HepG2 (cell line): ENCODE data around the gene SNED1. TPM values are rescaled to one million over a fixed set of nuclear protein-coding genes. Genes with fewer than 3 reads are reported as not detected.

Experiments used
- ATAC-seq: fragments of 200-7000 bp; cut with Tn5 transposase; 3 replicates; pipeline ENCODE4 v1.9.1; 2020; ENCODE audit warnings: mild to moderate bottlenecking, moderate library complexity
- BruUV-seq: library from RNA; stranded (reverse); fragments of 400-500 nt; replicated peaks from 2 replicates; lab custom pipeline; 2021; lab: Mats Ljungman, UMichigan
- CTCF ChIA-PET: fragments of 300-600 bp; formaldehyde crosslinking; extraction: SDS; loops from one replicate; lab custom pipeline; 2021; ENCODE audit warnings: low total read pairs, inconsistent platforms, low intra/inter-chr PET ratio; lab: Yijun Ruan, JAX
- POLR2A ChIA-PET: fragments of 350-600 bp; sonication (Branson Sonifier 250); formaldehyde crosslinking; loops from one replicate; lab custom pipeline; 2020; ENCODE audit warnings: antibody characterized with exemption, inconsistent platforms; lab: Yijun Ruan, JAX
- DNase-seq: peaks from one replicate; pipeline ENCODE4 v3.0.0-alpha.2; 2015; ENCODE audit warnings: low spot score
- FAIRE-seq: peaks from 3 replicates; lab custom pipeline; 2011; peaks lifted over from hg19 to GRCh38; lab: Jason Lieb, UNC
- H2AFZ ChIP-seq: one replicate; pipeline ENCODE4 v1.6.1; 2011; ENCODE audit warnings: low read length, inconsistent platforms
- H3K27ac ChIP-seq: fragments of 300-600 bp; 3 replicates; pipeline ENCODE4 v1.8.0; 2011; ENCODE audit warnings: mixed run types, mild to moderate bottlenecking, mixed read lengths, low read length, inconsistent platforms; ENCODE audit not compliant: insufficient read depth; ENCODE audit errors: extremely low read length
- H3K27me3 ChIP-seq, 2 experiments: fragments of 200-600 bp in 1 of 2; 2 replicates in 1 of 2; 3 replicates in 1 of 2; pipeline versions ENCODE4 v1.6.0 to v1.8.0; 2011; ENCODE audit warnings: low read length in 2 of 2, mild to moderate bottlenecking in 2 of 2, moderate library complexity in 2 of 2, inconsistent platforms in 1 of 2; ENCODE audit not compliant: insufficient read depth in 2 of 2, control insufficient read depth in 1 of 2
- H3K36me3 ChIP-seq, 2 experiments: fragments of 200-600 bp in 1 of 2; replicated peaks in 1 of 2; 2 replicates in 1 of 2; 3 replicates in 1 of 2; pipeline versions ENCODE4 v1.5.1 to v1.8.0; 2011; ENCODE audit warnings: low read length in 2 of 2, inconsistent platforms in 1 of 2; ENCODE audit not compliant: insufficient read depth in 2 of 2, control insufficient read depth in 1 of 2
- H3K4me1 ChIP-seq: 2 replicates; pipeline ENCODE4 v1.5.1; 2012; ENCODE audit warnings: low read length, inconsistent platforms; ENCODE audit not compliant: insufficient read depth
- H3K4me2 ChIP-seq: 2 replicates; pipeline ENCODE4 v1.6.0; 2011; ENCODE audit warnings: low read depth, low read length, inconsistent platforms
- H3K4me3 ChIP-seq, 3 experiments: fragments of 200-600 bp in 1 of 3; sonication (generic), shearing (Covaris generic) in 1 of 3; replicated peaks in 1 of 3; 2 replicates each; pipeline ENCODE4 v1.5.1; 2011 to 2016; ENCODE audit warnings: low read length in 3 of 3, inconsistent platforms in 2 of 3, low read depth in 2 of 3, mild to moderate bottlenecking in 2 of 3, control low read depth in 1 of 3, mixed read lengths in 1 of 3; ENCODE audit not compliant: insufficient read depth in 1 of 3
- H3K79me2 ChIP-seq: one replicate; pipeline ENCODE4 v1.6.1; 2011; ENCODE audit warnings: low read length, inconsistent platforms; ENCODE audit not compliant: insufficient read depth
- H3K9ac ChIP-seq: 2 replicates; pipeline ENCODE4 v1.6.0; 2011; ENCODE audit warnings: mild to moderate bottlenecking, low read depth, low read length, inconsistent platforms; ENCODE audit not compliant: insufficient read depth
- H3K9me3 ChIP-seq: 2 replicates; pipeline ENCODE4 v1.5.1; 2012; ENCODE audit warnings: mild to moderate bottlenecking, low read length
- H4K20me1 ChIP-seq: 2 replicates; pipeline ENCODE4 v1.6.0; 2011; ENCODE audit warnings: inconsistent platforms, mild to moderate bottlenecking, low read length, moderate library complexity; ENCODE audit not compliant: insufficient read depth
- ARNT2 ChIP-seq: sonication (generic); formaldehyde crosslinking; IDR thresholded peaks from 2 replicates; pipeline ENCODE4 v1.8.0; 2022; ENCODE audit warnings: mild to moderate bottlenecking, low read depth, missing genetic modification reagents, moderate library complexity
- HDAC6 ChIP-seq: fragments of 200-600 bp; sonication (generic); IDR thresholded peaks from 2 replicates; pipeline ENCODE4 v1.7.0; 2017; ENCODE audit warnings: mild to moderate bottlenecking, antibody characterized with exemption, low read length, low read depth
- NCOA1 ChIP-seq: sonication (generic); formaldehyde crosslinking; IDR thresholded peaks from 2 replicates; pipeline ENCODE4 v1.9.0; 2021; ENCODE audit warnings: missing genetic modification reagents
- SMYD3 ChIP-seq: sonication (generic); formaldehyde crosslinking; IDR thresholded peaks from 2 replicates; pipeline ENCODE4 v1.8.1; 2023; ENCODE audit warnings: mild to moderate bottlenecking, missing genetic modification reagents
- TFDP1 ChIP-seq: IDR thresholded peaks from 2 replicates; pipeline ENCODE4 v1.6.1; 2016; ENCODE audit warnings: missing compliant biosample characterization, missing genetic modification reagents, borderline replicate concordance
- ZBTB33 ChIP-seq: sonication (generic); formaldehyde crosslinking; IDR thresholded peaks from 2 replicates; pipeline ENCODE4 v1.4.0; 2020; ENCODE audit warnings: missing genetic modification reagents
- ZBTB38 ChIP-seq: sonication (generic); formaldehyde crosslinking; IDR thresholded peaks from 2 replicates; pipeline ENCODE4 v1.5.1; 2020; ENCODE audit warnings: mild to moderate bottlenecking, missing genetic modification reagents
- ZBTB44 ChIP-seq: sonication (generic); formaldehyde crosslinking; IDR thresholded peaks from 2 replicates; pipeline ENCODE4 v1.4.0; 2020; ENCODE audit warnings: missing genetic modification reagents
- ZNF18 ChIP-seq: sonication (generic); formaldehyde crosslinking; IDR thresholded peaks from 2 replicates; pipeline ENCODE4 v1.8.0; 2022; ENCODE audit warnings: mild to moderate bottlenecking, missing genetic modification reagents; ENCODE audit not compliant: insufficient replicate concordance
- ZSCAN20 ChIP-seq: sonication (generic); formaldehyde crosslinking; IDR thresholded peaks from 2 replicates; pipeline ENCODE4 v1.4.0; 2020; ENCODE audit warnings: missing genetic modification reagents, mild to moderate bottlenecking, borderline replicate concordance
- WGBS: methylation state at CpG from one replicate; pipeline ENCODE4 v1.1.6; 2017; ENCODE audit warnings: low lambda C conversion rate; 5-methylcytosine and 5-hydroxymethylcytosine counted together
- in situ Hi-C: cut with HindIII; loops from 2 replicates; pipeline ENCODE4 v1.10.0; 2017; ENCODE audit warnings: low pct_unique_long_range_greater_than_20kb; ENCODE audit not compliant: extremely low pct_ligation_motif_present
- intact Hi-C: fragments of 100-400 bp; cut with micrococcal nuclease; formaldehyde crosslinking; loops from one replicate; pipeline ENCODE4 v1.10.0; 2022; ENCODE audit not compliant: unreplicated experiment
- polyA plus RNA-seq, 8 experiments: library from polyadenylated mRNA; depleted of rRNA in 3 of 8; stranded (reverse) in 7 of 8; unstranded in 1 of 8; fragments of >200 nt; fragmentation: Illumina TruSeq in 4 of 8; extraction: Trizol in 4 of 8; gene quantifications; 2 replicates each; pipeline versions ENCODE4 v1.2.1 to v1.2.3, GENCODE V29; 2011 to 2016; ENCODE audit warnings: low read depth in 4 of 8, missing spikeins in 1 of 8, mixed read lengths in 1 of 8; ENCODE audit not compliant: insufficient read depth in 1 of 8
- total RNA-seq, 5 experiments: library from RNA; depleted of rRNA; stranded (reverse); fragments of >200 nt; fragmentation: Illumina TruSeq; extraction: Trizol; gene quantifications; 2 replicates each; pipeline ENCODE4 v1.2.3, GENCODE V29; 2016; ENCODE audit warnings: low read depth in 1 of 5
- TF ChIP-seq, protein P1 (sequence below): sonication (generic); IDR thresholded peaks from 2 replicates; pipeline ENCODE4 v1.6.1; 2016; ENCODE audit warnings: low read depth, borderline replicate concordance
- TF ChIP-seq, protein P2 (sequence below): sonication (generic); formaldehyde crosslinking; IDR thresholded peaks from 2 replicates; pipeline ENCODE4 v1.4.0; 2020; ENCODE audit warnings: missing genetic modification reagents

The SNED1 gene
- total and polyA plus RNA-seq, 2 of the 13 experiments (the other 11 are each of a cell fraction or from before 2014, with no cell fraction given), result 0.15 to 0.65 TPM

GRCh38 chr2:241092677-241093076, 94.3 kb downstream of the SNED1 start:
- in situ Hi-C loops (loop anchor here (5.0 kb wide), 1 partner anchor 125 kb away; no protein-coding TSS in a partner anchor), intact Hi-C loops (loop anchor here (1.0 to 5.0 kb wide), 2 partner anchors 57 to 130 kb away; partner anchors contain the start of gene PASK)
- H3K79me2 ChIP-seq, result peaks cover 7% of the 10 kb centered on the region
- peaks cover 25 to 67% of the 10 kb centered on the region in 2 experiments for H3K36me3 ChIP-seq
- WGBS, result 83% methylated on average over 8 of the region's 8 CpGs
- POLR2A ChIA-PET, result interaction anchor here (1.1 to 2.8 kb wide), 8 partner anchors 10 to 340 kb away, joined by 3 to 37 read pairs (median 5); partner anchors contain the start of genes MTERF4, PASK and PPP1R7
- H3K4me1 ChIP-seq, result peaks cover 51% of the 10 kb centered on the region
- H3K27me3 ChIP-seq, result no peaks in the 10 kb centered on the region
- peaks cover 13% of the 10 kb centered on the region; the same call in 1 of the 2 replicates for H4K20me1 ChIP-seq
- CTCF ChIA-PET, result no interaction called here
- peak overlapping the region; percentile 83 for H3K27ac ChIP-seq
- H3K9me3 ChIP-seq, result no peaks in the 10 kb centered on the region
- H3K9ac ChIP-seq, result peak overlapping the region; percentile 53
- no TSS peak for BruUV-seq
- peak overlapping the region; percentile 90 for H3K4me2 ChIP-seq
- DNase-seq (no peak), FAIRE-seq (no peak), ATAC-seq (peak; percentile 27)
- H3K4me3 ChIP-seq, result peak overlapping the region in 2 of 3 experiments; percentile 12 to 57; a peak in 3 of 6 replicates
- no peak overlapping the region for H2AFZ ChIP-seq
- TF ChIP-seq HDAC6 (no peak), ARNT2 (CRISPR knock-in tag) (no peak), TFDP1 (CRISPR knock-in tag) (0 out of 2 replicates have a peak, but pooled peaks have one; percentile 3), ZBTB44 (CRISPR knock-in tag) (no peak), ZBTB33 (peak; percentile 90), SMYD3 (CRISPR knock-in tag) (no peak), ZBTB38 (CRISPR knock-in tag) (peak; percentile 82; the same call in 1 of the 2 replicates), ZSCAN20 (CRISPR knock-in tag) (no peak), NCOA1 (CRISPR knock-in tag) (no peak), ZNF18 (CRISPR knock-in tag) (no peak)
- TF ChIP-seq, protein P1, sequence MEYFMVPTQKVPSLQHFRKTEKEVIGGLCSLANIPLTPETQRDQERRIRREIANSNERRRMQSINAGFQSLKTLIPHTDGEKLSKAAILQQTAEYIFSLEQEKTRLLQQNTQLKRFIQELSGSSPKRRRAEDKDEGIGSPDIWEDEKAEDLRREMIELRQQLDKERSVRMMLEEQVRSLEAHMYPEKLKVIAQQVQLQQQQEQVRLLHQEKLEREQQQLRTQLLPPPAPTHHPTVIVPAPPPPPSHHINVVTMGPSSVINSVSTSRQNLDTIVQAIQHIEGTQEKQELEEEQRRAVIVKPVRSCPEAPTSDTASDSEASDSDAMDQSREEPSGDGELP, result 0 out of 2 replicates have a peak, but pooled peaks have one; percentile 34
- TF ChIP-seq, protein P2, sequence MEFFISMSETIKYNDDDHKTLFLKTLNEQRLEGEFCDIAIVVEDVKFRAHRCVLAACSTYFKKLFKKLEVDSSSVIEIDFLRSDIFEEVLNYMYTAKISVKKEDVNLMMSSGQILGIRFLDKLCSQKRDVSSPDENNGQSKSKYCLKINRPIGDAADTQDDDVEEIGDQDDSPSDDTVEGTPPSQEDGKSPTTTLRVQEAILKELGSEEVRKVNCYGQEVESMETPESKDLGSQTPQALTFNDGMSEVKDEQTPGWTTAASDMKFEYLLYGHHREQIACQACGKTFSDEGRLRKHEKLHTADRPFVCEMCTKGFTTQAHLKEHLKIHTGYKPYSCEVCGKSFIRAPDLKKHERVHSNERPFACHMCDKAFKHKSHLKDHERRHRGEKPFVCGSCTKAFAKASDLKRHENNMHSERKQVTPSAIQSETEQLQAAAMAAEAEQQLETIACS (CRISPR knock-in tag), result peak; percentile 20; the same call in 1 of the 2 replicates
